Measurements from ENCODE around the gene RAB3IL1. TPM values are rescaled to one million over a fixed set of nuclear protein-coding genes. Genes with fewer than 3 reads are reported as not detected.

RAB3IL1 gene
- total RNA-seq, 1 experiment from 2014 or later: 2.3 TPM

Other genes starting within 250 kb of the RAB3IL1 start
- 0.68 and 0.83 TPM in 2 replicates for gene DAGLA, start 237.2 kb downstream of the RAB3IL1 start, total RNA-seq (2014; rRNA removed; shearing (Covaris generic))
- 1.0 and 1.2 TPM in 2 replicates for gene MYRF, start 164.9 kb downstream of the RAB3IL1 start, total RNA-seq (2014; rRNA removed; shearing (Covaris generic))
- gene TMEM258, start 125.0 kb downstream of the RAB3IL1 start, total RNA-seq (2014; rRNA removed; shearing (Covaris generic)): 133 and 142 TPM in 2 replicates
- 104 and 118 TPM in 2 replicates for gene FEN1, start 124.7 kb downstream of the RAB3IL1 start, total RNA-seq (2014; rRNA removed; shearing (Covaris generic))
- 63.2 and 68.0 TPM in 2 replicates for gene FADS1, start 100.6 kb downstream of the RAB3IL1 start, total RNA-seq (2014; rRNA removed; shearing (Covaris generic))
- gene FADS2, start 89.3 kb downstream of the RAB3IL1 start, total RNA-seq (2014; rRNA removed; shearing (Covaris generic)): 44.2 and 54.8 TPM in 2 replicates
- 34.8 and 47.1 TPM in 2 replicates for gene FADS3, start 26.0 kb downstream of the RAB3IL1 start, total RNA-seq (2014; rRNA removed; shearing (Covaris generic))
- gene BEST1, start 32.8 kb upstream of the RAB3IL1 start, total RNA-seq (2014; rRNA removed; shearing (Covaris generic)): 0.39 and 0.62 TPM in 2 replicates
- gene FTH1, start 50.1 kb upstream of the RAB3IL1 start, total RNA-seq (2014; rRNA removed; shearing (Covaris generic)): 966 and 1,264 TPM in 2 replicates
- 33.3 and 48.9 TPM in 2 replicates for gene INCENP, start 206.4 kb upstream of the RAB3IL1 start, total RNA-seq (2014; rRNA removed; shearing (Covaris generic))